HEK293 (cell line): ENCODE measurements around the gene SLC22A4.
A peak's percentile ranks its signal among the peaks of the same experiment; 100 is the strongest.

ENCODE experiments used
- CTCF ChIA-PET: fragments of 350-600 bp; formaldehyde crosslinking; extraction: SDS; loops from one replicate; lab custom pipeline; 2021; ENCODE audit warnings: antibody characterized with exemption; lab: Yijun Ruan, JAX
- POLR2A ChIA-PET: fragments of 300-600 bp; formaldehyde crosslinking; extraction: SDS; loops from one replicate; lab custom pipeline; 2020; ENCODE audit warnings: antibody characterized with exemption, inconsistent platforms; lab: Yijun Ruan, JAX
- H3K27ac ChIP-seq: fragments of 200-500 bp; sonication (Bioruptor generic); 2 replicates; pipeline ENCODE4 v1.5.1; 2014; ENCODE audit warnings: low read depth, low read length, control low read depth, inconsistent platforms; ENCODE audit errors: extremely low read depth
- H3K36me3 ChIP-seq, 2 experiments: fragments of 200-500 bp in 1 of 2; sonication (Bioruptor generic) in 1 of 2; 1 replicate in 1 of 2; 2 replicates in 1 of 2; pipeline ENCODE4 v1.5.1; 2014 to 2017; ENCODE audit warnings: inconsistent platforms in 2 of 2, low read length in 2 of 2; ENCODE audit not compliant: control insufficient read depth in 2 of 2, insufficient read depth in 1 of 2
- H3K4me1 ChIP-seq: fragments of 200-500 bp; sonication (Bioruptor generic); 2 replicates; pipeline ENCODE4 v1.5.1; 2014; ENCODE audit warnings: mild to moderate bottlenecking, low read length, inconsistent platforms; ENCODE audit not compliant: control insufficient read depth, insufficient read depth
- H3K4me3 ChIP-seq: 2 replicates; pipeline ENCODE4 v1.5.1; 2011; ENCODE audit warnings: low read depth, mild to moderate bottlenecking, control low read depth, low read length, moderate library complexity
- H3K9me3 ChIP-seq: fragments of 200-500 bp; sonication (Bioruptor generic); 2 replicates; pipeline ENCODE4 v1.5.1; 2014; ENCODE audit warnings: low read depth, low read length, inconsistent platforms; ENCODE audit not compliant: control insufficient read depth, insufficient read depth
- BCL11B ChIP-seq: fragments of 450-650 bp; formaldehyde crosslinking; IDR thresholded peaks from 2 replicates; pipeline ENCODE4 v1.5.1; 2016; ENCODE audit warnings: low read depth, missing biosample characterization, missing genetic modification characterization
- CTCF ChIP-seq: fragments of 450-650 bp; formaldehyde crosslinking; IDR thresholded peaks from 2 replicates; pipeline ENCODE4 v1.5.1; 2016; ENCODE audit warnings: missing biosample characterization, missing genetic modification characterization
- GLIS1 ChIP-seq: fragments of 450-650 bp; formaldehyde crosslinking; IDR thresholded peaks from 2 replicates; pipeline ENCODE4 v1.5.1; 2016; ENCODE audit warnings: missing biosample characterization, missing genetic modification characterization
- KLF17 ChIP-seq: fragments of 450-650 bp; formaldehyde crosslinking; IDR thresholded peaks from 2 replicates; pipeline ENCODE4 v1.5.1; 2016; ENCODE audit warnings: missing biosample characterization, missing genetic modification characterization
- MZF1 ChIP-seq: fragments of 450-650 bp; formaldehyde crosslinking; IDR thresholded peaks from 2 replicates; pipeline ENCODE4 v1.5.1; 2017; ENCODE audit warnings: missing biosample characterization, missing genetic modification characterization, borderline replicate concordance
- PRDM6 ChIP-seq: fragments of 450-650 bp; formaldehyde crosslinking; IDR thresholded peaks from 2 replicates; pipeline ENCODE4 v1.5.1; 2017; ENCODE audit warnings: missing biosample characterization, missing genetic modification characterization
- SALL2 ChIP-seq: fragments of 450-650 bp; formaldehyde crosslinking; IDR thresholded peaks from 2 replicates; pipeline ENCODE4 v1.5.0; 2017; ENCODE audit warnings: missing biosample characterization, mild to moderate bottlenecking, missing genetic modification characterization, borderline replicate concordance
- SCRT2 ChIP-seq: fragments of 450-650 bp; formaldehyde crosslinking; IDR thresholded peaks from 2 replicates; pipeline ENCODE4 v1.5.1; 2016; ENCODE audit warnings: missing biosample characterization, missing genetic modification characterization
- ZBTB17 ChIP-seq: fragments of 450-650 bp; formaldehyde crosslinking; IDR thresholded peaks from 2 replicates; pipeline ENCODE4 v1.5.1; 2016; ENCODE audit warnings: missing biosample characterization, missing genetic modification characterization
- ZEB2 ChIP-seq: fragments of 450-650 bp; formaldehyde crosslinking; IDR thresholded peaks from 2 replicates; pipeline ENCODE4 v1.5.1; 2016; ENCODE audit warnings: missing biosample characterization, missing genetic modification characterization
- ZNF114 ChIP-seq: fragments of 450-650 bp; formaldehyde crosslinking; IDR thresholded peaks from 2 replicates; pipeline ENCODE4 v1.5.0; 2017; ENCODE audit warnings: missing biosample characterization, missing genetic modification characterization
- ZNF169 ChIP-seq: fragments of 450-650 bp; formaldehyde crosslinking; IDR thresholded peaks from 2 replicates; pipeline ENCODE4 v1.5.1; 2016; ENCODE audit warnings: missing biosample characterization, missing genetic modification characterization
- ZNF211 ChIP-seq: fragments of 450-650 bp; formaldehyde crosslinking; IDR thresholded peaks from 2 replicates; pipeline ENCODE4 v1.5.1; 2016; ENCODE audit warnings: low read depth, missing biosample characterization, missing genetic modification characterization
- ZNF214 ChIP-seq: fragments of 450-650 bp; formaldehyde crosslinking; IDR thresholded peaks from 2 replicates; pipeline ENCODE4 v1.5.1; 2017; ENCODE audit warnings: missing biosample characterization, mild to moderate bottlenecking, missing genetic modification characterization, borderline replicate concordance
- ZNF223 ChIP-seq: fragments of 450-650 bp; formaldehyde crosslinking; IDR thresholded peaks from 2 replicates; pipeline ENCODE4 v1.5.1; 2016; ENCODE audit warnings: missing biosample characterization, missing genetic modification characterization
- ZNF23 ChIP-seq: fragments of 450-650 bp; formaldehyde crosslinking; IDR thresholded peaks from 2 replicates; pipeline ENCODE4 v1.5.1; 2016; ENCODE audit warnings: missing biosample characterization, missing genetic modification characterization, borderline replicate concordance
- ZNF292 ChIP-seq: fragments of 450-650 bp; formaldehyde crosslinking; IDR thresholded peaks from 2 replicates; pipeline ENCODE4 v1.5.1; 2016; ENCODE audit warnings: low read depth, missing biosample characterization, missing genetic modification characterization, borderline replicate concordance
- ZNF335 ChIP-seq: fragments of 450-650 bp; formaldehyde crosslinking; conservative IDR thresholded peaks from 2 replicates; pipeline ENCODE4 v1.5.1; 2016; ENCODE audit warnings: missing biosample characterization, missing genetic modification characterization
- ZNF398 ChIP-seq: fragments of 450-650 bp; formaldehyde crosslinking; IDR thresholded peaks from 2 replicates; pipeline ENCODE4 v1.5.1; 2017; ENCODE audit warnings: missing biosample characterization, missing genetic modification characterization
- ZNF416 ChIP-seq: fragments of 450-650 bp; formaldehyde crosslinking; IDR thresholded peaks from 2 replicates; pipeline ENCODE4 v1.5.1; 2016; ENCODE audit warnings: missing biosample characterization, missing genetic modification characterization
- ZNF514 ChIP-seq: fragments of 450-650 bp; formaldehyde crosslinking; IDR thresholded peaks from 2 replicates; pipeline ENCODE4 v1.5.1; 2016; ENCODE audit warnings: missing biosample characterization, missing genetic modification characterization
- ZNF585B ChIP-seq: fragments of 450-650 bp; formaldehyde crosslinking; IDR thresholded peaks from 2 replicates; pipeline ENCODE4 v1.5.1; 2016; ENCODE audit warnings: missing biosample characterization, missing genetic modification characterization
- ZNF626 ChIP-seq: fragments of 450-650 bp; sonication (Bioruptor Pico); formaldehyde crosslinking; IDR thresholded peaks from 2 replicates; pipeline ENCODE4 v1.5.1; 2018; ENCODE audit warnings: missing biosample characterization, missing genetic modification characterization, inconsistent platforms
- ZNF670 ChIP-seq: fragments of 450-650 bp; formaldehyde crosslinking; IDR thresholded peaks from 2 replicates; pipeline ENCODE4 v1.5.1; 2016; ENCODE audit warnings: missing biosample characterization, missing genetic modification characterization, low read depth
- ZNF768 ChIP-seq: fragments of 450-650 bp; formaldehyde crosslinking; IDR thresholded peaks from 2 replicates; pipeline ENCODE4 v1.5.1; 2018; ENCODE audit warnings: missing biosample characterization, mild to moderate bottlenecking, missing genetic modification characterization
- ZNF791 ChIP-seq: fragments of 450-650 bp; formaldehyde crosslinking; IDR thresholded peaks from 2 replicates; pipeline ENCODE4 v1.5.1; 2016; ENCODE audit warnings: missing biosample characterization, missing genetic modification characterization
- ZNF837 ChIP-seq: fragments of 450-650 bp; formaldehyde crosslinking; IDR thresholded peaks from 2 replicates; pipeline ENCODE4 v1.5.1; 2016; ENCODE audit warnings: missing biosample characterization, missing genetic modification characterization
- ZSCAN16 ChIP-seq: fragments of 450-650 bp; formaldehyde crosslinking; IDR thresholded peaks from 2 replicates; pipeline ENCODE4 v1.5.1; 2016; ENCODE audit warnings: missing biosample characterization, missing genetic modification characterization
- ZSCAN30 ChIP-seq: fragments of 450-650 bp; IDR thresholded peaks from 2 replicates; pipeline ENCODE4 v1.5.1; 2018; ENCODE audit warnings: missing biosample characterization, mild to moderate bottlenecking, missing genetic modification characterization, moderate library complexity

Gene SLC22A4

GRCh38 chr5:132293066-132293991 is 865 bp upstream of the SLC22A4 start (continued):
- TF ChIP-seq ZNF211 (tag by site-specific recombination) (no peak), ZNF416 (tag by site-specific recombination) (no peak), ZNF23 (tag by site-specific recombination) (no peak), BCL11B (tag by site-specific recombination) (peak; percentile 17; the same call in 1 of the 2 replicates), ZSCAN30 (tag by site-specific recombination) (peak; percentile 79), ZNF169 (tag by site-specific recombination) (no peak), SALL2 (tag by site-specific recombination) (no peak), ZNF670 (tag by site-specific recombination) (no peak), ZEB2 (peak; percentile 97), ZSCAN16 (tag by site-specific recombination) (peak; percentile 37; the same call in 1 of the 2 replicates), ZNF626 (tag by site-specific recombination) (no peak)

DNA sequence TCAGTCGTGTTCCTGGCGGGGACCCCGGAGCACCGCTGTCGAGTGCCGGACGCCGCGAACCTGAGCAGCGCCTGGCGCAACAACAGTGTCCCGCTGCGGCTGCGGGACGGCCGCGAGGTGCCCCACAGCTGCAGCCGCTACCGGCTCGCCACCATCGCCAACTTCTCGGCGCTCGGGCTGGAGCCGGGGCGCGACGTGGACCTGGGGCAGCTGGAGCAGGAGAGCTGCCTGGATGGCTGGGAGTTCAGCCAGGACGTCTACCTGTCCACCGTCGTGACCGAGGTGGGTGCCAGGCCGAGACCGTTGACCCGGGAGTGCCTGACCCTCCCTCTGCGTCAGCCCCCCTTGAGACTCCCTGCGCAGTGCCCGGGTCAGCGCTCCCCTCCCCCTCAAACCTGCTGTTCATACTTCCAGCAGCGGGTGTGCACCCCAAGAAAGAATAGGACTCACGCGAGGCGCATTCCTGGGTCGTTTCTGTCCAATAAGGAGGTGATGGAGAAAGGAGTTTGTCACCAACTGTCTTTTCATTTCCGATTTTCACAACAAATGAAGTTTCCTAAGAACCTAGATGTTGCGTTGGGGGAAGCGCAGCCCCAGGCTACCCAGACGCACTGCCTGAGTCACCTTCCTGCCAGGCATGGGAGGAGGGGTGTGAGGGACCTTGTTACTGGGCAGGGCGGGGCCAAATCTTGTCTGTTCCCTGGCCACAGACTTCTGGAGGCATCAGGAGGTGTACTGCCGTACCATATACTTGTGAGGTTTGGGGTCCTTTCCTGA is 722 bp downstream of the SLC22A4 start:
- Histone ChIP-seq H3K36me3 (no peaks in the 10 kb centered on the region), H3K4me3 (peak overlapping the region; percentile 63), H3K27ac (no peak overlapping the region; the same call in 1 of the 2 replicates), H3K4me1 (peaks cover 4% of the 10 kb centered on the region; the same call in 1 of the 2 replicates), H3K9me3 (no peaks in the 10 kb centered on the region)
- POLR2A ChIA-PET: interaction anchor here (0.9 to 3.3 kb wide), 15 partner anchors 8 to 201 kb away, joined by 3 to 52 read pairs (median 7); partner anchors contain the start of genes IRF1, P4HA2 and SLC22A5
- CTCF ChIA-PET: interaction anchor here (0.6 to 3.3 kb wide), 3 partner anchors 22 to 525 kb away, joined by 3 to 16 read pairs (median 8); partner anchors contain the start of gene SLC22A5
- TF ChIP-seq ZNF837 (tag by site-specific recombination) (no peak), PRDM6 (tag by site-specific recombination) (no peak), ZNF398 (0 out of 2 replicates have a peak, but pooled peaks have one; percentile 10), ZNF223 (peak; percentile 96), KLF17 (no peak; the same call in 1 of the 2 replicates), MZF1 (tag by site-specific recombination) (no peak), ZNF514 (tag by site-specific recombination) (no peak), ZNF768 (tag by site-specific recombination) (no peak), ZNF585B (tag by site-specific recombination) (no peak), CTCF (peak; percentile 29; the same call in 1 of the 2 replicates), ZNF292 (no peak), ZNF214 (tag by site-specific recombination) (no peak), ZNF335 (tag by site-specific recombination) (peak; percentile 82), SCRT2 (tag by site-specific recombination) (peak; percentile 11; the same call in 1 of the 2 replicates), ZBTB17 (tag by site-specific recombination) (peak; percentile 50), ZNF791 (tag by site-specific recombination) (no peak), ZNF114 (tag by site-specific recombination) (no peak), GLIS1 (tag by site-specific recombination) (no peak)
